ENCODE results near the gene DUSP12. TPM values are rescaled to one million over a fixed set of nuclear protein-coding genes. Genes with fewer than 3 reads are reported as not detected.

DUSP12 gene
- total RNA-seq, 1 experiment from 2014 or later: 31.6 TPM

DNA sequence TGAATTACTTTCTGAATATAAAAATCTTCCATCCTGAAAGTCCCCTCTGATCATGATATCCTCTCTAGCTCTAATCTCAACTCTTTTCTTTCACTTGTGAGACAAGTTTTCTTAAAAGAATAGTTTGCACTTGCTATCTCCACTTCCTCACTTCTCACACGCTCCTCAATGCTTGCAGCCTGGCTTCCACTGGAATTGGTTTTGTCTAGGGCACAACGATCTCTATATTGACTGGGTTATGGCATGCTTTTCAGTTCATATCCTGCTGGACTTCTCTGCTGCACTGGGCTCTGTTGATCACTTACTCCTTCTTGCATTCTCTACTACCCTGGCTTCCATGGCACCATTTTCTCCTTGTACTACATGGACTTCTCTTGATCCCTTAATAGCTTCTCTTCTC lies 42.1 kb upstream of the DUSP12 start:
- POLR2A ChIA-PET: no interaction called here
- H3K4me2 ChIP-seq (ENCODE audit: low read length): no peak overlapping the region
- H2AFZ ChIP-seq (ENCODE audit: low read depth, low read length, poor library complexity, severe bottlenecking): no peak overlapping the region
- no peaks in the 10 kb centered on the region for H3K9me3 ChIP-seq (ENCODE audit: control insufficient read depth in 1 of 2, insufficient read depth in 1 of 2, low read depth in 1 of 2, low read length in 2 of 2)
- RAD21 ChIA-PET (ENCODE audit: low non-redundant PET in 1 of 2, low total read pairs in 2 of 2, uncharacterized antibody in 2 of 2, unreplicated experiment in 2 of 2): no interaction called here
- ATAC-seq (no peak), DNase-seq (ENCODE audit: low read depth, low spot score) (no peak)
- BruUV-seq (replicated peaks): no TSS peak
- H3K9ac ChIP-seq (ENCODE audit: low read length): no peak overlapping the region
- no peaks in the 10 kb centered on the region for H3K9me2 ChIP-seq (ENCODE audit: insufficient read depth)
- H3K36me3 ChIP-seq (ENCODE audit: control insufficient read depth in 1 of 2, insufficient read depth in 2 of 2, low read length in 2 of 2): no peaks in the 10 kb centered on the region
- H3K4me3 ChIP-seq (replicated peaks in 1 of 2; ENCODE audit: low read depth in 1 of 2, low read length in 2 of 2): no peak overlapping the region
- H3K27ac ChIP-seq (ENCODE audit: low read depth, low read length): no peak overlapping the region
- H3K27me3 ChIP-seq (ENCODE audit: insufficient read depth, low read length): no peaks in the 10 kb centered on the region
- H4K20me1 ChIP-seq (ENCODE audit: insufficient read depth): no peaks in the 10 kb centered on the region
- no peaks in the 10 kb centered on the region for H3K79me2 ChIP-seq (ENCODE audit: insufficient read depth, low read length)
- peaks cover 0 to 11% of the 10 kb centered on the region in 2 experiments; a peak in 2 of 4 replicates for H3K4me1 ChIP-seq (ENCODE audit: control insufficient read depth in 1 of 2, insufficient read depth in 2 of 2, low read length in 2 of 2)
- TF ChIP-seq ELF1 (IDR thresholded peaks at IDR 0.05; ENCODE audit: borderline replicate concordance, low read depth) (no peak), ZFX (IDR thresholded peaks at IDR 0.05) (no peak), FOSL1 (IDR thresholded peaks at IDR 0.05; ENCODE audit: low read depth) (no peak), ZNF274 (IDR thresholded peaks at IDR 0.05; ENCODE audit: low read depth, low read length) (no peak), CEBPB (IDR thresholded peaks at IDR 0.05; ENCODE audit: low read depth) (no peak), EGR1 (IDR thresholded peaks at IDR 0.05; ENCODE audit: low read depth) (no peak), YY1 (IDR thresholded peaks at IDR 0.05; ENCODE audit: extremely low read depth, insufficient replicate concordance, low read depth, low read length) (no peak), EZH2phosphoT487 (IDR thresholded peaks at IDR 0.05; ENCODE audit: borderline replicate concordance) (no peak), MAX (IDR thresholded peaks at IDR 0.05) (no peak), RAD21 (IDR thresholded peaks at IDR 0.05; ENCODE audit: low read depth) (no peak), CBX3 (IDR thresholded peaks at IDR 0.05; ENCODE audit: low read depth) (no peak), POLR2A (IDR thresholded peaks at IDR 0.05; ENCODE audit: borderline replicate concordance, extremely low read depth, insufficient read depth, insufficient read length) (no peak), TCF7L2 (IDR thresholded peaks at IDR 0.05; ENCODE audit: borderline replicate concordance, extremely low read depth, insufficient read depth, insufficient read length) (no peak), JUND (IDR thresholded peaks at IDR 0.05) (no peak), ZBTB33 (IDR thresholded peaks at IDR 0.05; ENCODE audit: extremely low read depth, insufficient replicate concordance, low read length) (no peak), SRF (IDR thresholded peaks at IDR 0.05; ENCODE audit: low read depth) (no peak), ATF3 (IDR thresholded peaks at IDR 0.05) (no peak), SIN3A (IDR thresholded peaks at IDR 0.05; ENCODE audit: low read depth) (no peak)
- TF ChIP-seq, protein P1, sequence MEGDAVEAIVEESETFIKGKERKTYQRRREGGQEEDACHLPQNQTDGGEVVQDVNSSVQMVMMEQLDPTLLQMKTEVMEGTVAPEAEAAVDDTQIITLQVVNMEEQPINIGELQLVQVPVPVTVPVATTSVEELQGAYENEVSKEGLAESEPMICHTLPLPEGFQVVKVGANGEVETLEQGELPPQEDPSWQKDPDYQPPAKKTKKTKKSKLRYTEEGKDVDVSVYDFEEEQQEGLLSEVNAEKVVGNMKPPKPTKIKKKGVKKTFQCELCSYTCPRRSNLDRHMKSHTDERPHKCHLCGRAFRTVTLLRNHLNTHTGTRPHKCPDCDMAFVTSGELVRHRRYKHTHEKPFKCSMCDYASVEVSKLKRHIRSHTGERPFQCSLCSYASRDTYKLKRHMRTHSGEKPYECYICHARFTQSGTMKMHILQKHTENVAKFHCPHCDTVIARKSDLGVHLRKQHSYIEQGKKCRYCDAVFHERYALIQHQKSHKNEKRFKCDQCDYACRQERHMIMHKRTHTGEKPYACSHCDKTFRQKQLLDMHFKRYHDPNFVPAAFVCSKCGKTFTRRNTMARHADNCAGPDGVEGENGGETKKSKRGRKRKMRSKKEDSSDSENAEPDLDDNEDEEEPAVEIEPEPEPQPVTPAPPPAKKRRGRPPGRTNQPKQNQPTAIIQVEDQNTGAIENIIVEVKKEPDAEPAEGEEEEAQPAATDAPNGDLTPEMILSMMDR (IDR thresholded peaks at IDR 0.05 in 2 of 3, conservative IDR thresholded peaks at IDR 0.05 in 1 of 3; ENCODE audit: borderline replicate concordance in 1 of 3, insufficient read depth in 1 of 3, low read depth in 2 of 3, low read length in 2 of 3): no peak
- CTCF ChIA-PET: no interaction called here
- intact Hi-C loops (cut with micrococcal nuclease): no loop called here

Data from HCT116 (cell line).